HepG2 (cell line): Measurements from ENCODE around the gene NOS2. TPM values are rescaled to one million over a fixed set of nuclear protein-coding genes. Genes with fewer than 3 reads are reported as not detected.

Experiments
- ATAC-seq: fragments of 200-7000 bp; cut with Tn5 transposase; 3 replicates; pipeline ENCODE4 v1.9.1; 2020; ENCODE audit warnings: mild to moderate bottlenecking, moderate library complexity
- BruUV-seq: library from RNA; stranded (reverse); fragments of 400-500 nt; replicated peaks from 2 replicates; lab custom pipeline; 2021; lab: Mats Ljungman, UMichigan
- CTCF ChIA-PET: fragments of 300-600 bp; formaldehyde crosslinking; extraction: SDS; loops from one replicate; lab custom pipeline; 2021; ENCODE audit warnings: low total read pairs, inconsistent platforms, low intra/inter-chr PET ratio; lab: Yijun Ruan, JAX
- POLR2A ChIA-PET: fragments of 350-600 bp; sonication (Branson Sonifier 250); formaldehyde crosslinking; loops from one replicate; lab custom pipeline; 2020; ENCODE audit warnings: antibody characterized with exemption, inconsistent platforms; lab: Yijun Ruan, JAX
- DNase-seq: peaks from one replicate; pipeline ENCODE4 v3.0.0-alpha.2; 2015; ENCODE audit warnings: low spot score
- FAIRE-seq: peaks from 3 replicates; lab custom pipeline; 2011; peaks lifted over from hg19 to GRCh38; lab: Jason Lieb, UNC
- H2AFZ ChIP-seq: one replicate; pipeline ENCODE4 v1.6.1; 2011; ENCODE audit warnings: low read length, inconsistent platforms
- H3K27ac ChIP-seq: fragments of 300-600 bp; 3 replicates; pipeline ENCODE4 v1.8.0; 2011; ENCODE audit warnings: mixed run types, mild to moderate bottlenecking, mixed read lengths, low read length, inconsistent platforms; ENCODE audit not compliant: insufficient read depth; ENCODE audit errors: extremely low read length
- H3K27me3 ChIP-seq, 2 experiments: fragments of 200-600 bp in 1 of 2; 2 replicates in 1 of 2; 3 replicates in 1 of 2; pipeline versions ENCODE4 v1.6.0 to v1.8.0; 2011; ENCODE audit warnings: low read length in 2 of 2, mild to moderate bottlenecking in 2 of 2, moderate library complexity in 2 of 2, inconsistent platforms in 1 of 2; ENCODE audit not compliant: insufficient read depth in 2 of 2, control insufficient read depth in 1 of 2
- H3K36me3 ChIP-seq, 2 experiments: fragments of 200-600 bp in 1 of 2; replicated peaks in 1 of 2; 2 replicates in 1 of 2; 3 replicates in 1 of 2; pipeline versions ENCODE4 v1.5.1 to v1.8.0; 2011; ENCODE audit warnings: low read length in 2 of 2, inconsistent platforms in 1 of 2; ENCODE audit not compliant: insufficient read depth in 2 of 2, control insufficient read depth in 1 of 2
- H3K4me1 ChIP-seq: 2 replicates; pipeline ENCODE4 v1.5.1; 2012; ENCODE audit warnings: low read length, inconsistent platforms; ENCODE audit not compliant: insufficient read depth
- H3K4me2 ChIP-seq: 2 replicates; pipeline ENCODE4 v1.6.0; 2011; ENCODE audit warnings: low read depth, low read length, inconsistent platforms
- H3K4me3 ChIP-seq, 3 experiments: fragments of 200-600 bp in 1 of 3; sonication (generic), shearing (Covaris generic) in 1 of 3; replicated peaks in 1 of 3; 2 replicates each; pipeline ENCODE4 v1.5.1; 2011 to 2016; ENCODE audit warnings: low read length in 3 of 3, inconsistent platforms in 2 of 3, low read depth in 2 of 3, mild to moderate bottlenecking in 2 of 3, control low read depth in 1 of 3, mixed read lengths in 1 of 3; ENCODE audit not compliant: insufficient read depth in 1 of 3
- H3K79me2 ChIP-seq: one replicate; pipeline ENCODE4 v1.6.1; 2011; ENCODE audit warnings: low read length, inconsistent platforms; ENCODE audit not compliant: insufficient read depth
- H3K9ac ChIP-seq: 2 replicates; pipeline ENCODE4 v1.6.0; 2011; ENCODE audit warnings: mild to moderate bottlenecking, low read depth, low read length, inconsistent platforms; ENCODE audit not compliant: insufficient read depth
- H3K9me3 ChIP-seq: 2 replicates; pipeline ENCODE4 v1.5.1; 2012; ENCODE audit warnings: mild to moderate bottlenecking, low read length
- H4K20me1 ChIP-seq: 2 replicates; pipeline ENCODE4 v1.6.0; 2011; ENCODE audit warnings: inconsistent platforms, mild to moderate bottlenecking, low read length, moderate library complexity; ENCODE audit not compliant: insufficient read depth
- ARNTL ChIP-seq: sonication (generic); formaldehyde crosslinking; IDR thresholded peaks from 2 replicates; pipeline ENCODE4 v1.4.0; 2020; ENCODE audit warnings: mild to moderate bottlenecking, missing genetic modification reagents
- CAMTA2 ChIP-seq: sonication (generic); formaldehyde crosslinking; IDR thresholded peaks from 2 replicates; pipeline ENCODE4 v1.4.0; 2020; ENCODE audit warnings: mild to moderate bottlenecking, missing genetic modification reagents, borderline replicate concordance
- EHMT2 ChIP-seq: fragments of 200-600 bp; sonication (generic); IDR thresholded peaks from 2 replicates; pipeline ENCODE4 v1.7.0; 2017; ENCODE audit warnings: antibody characterized with exemption, low read depth, low read length, borderline replicate concordance
- NFKB2 ChIP-seq: sonication (generic); formaldehyde crosslinking; IDR thresholded peaks from 2 replicates; pipeline ENCODE4 v1.4.0; 2020; ENCODE audit warnings: missing genetic modification reagents, borderline replicate concordance
- SMAD3 ChIP-seq: sonication (generic); formaldehyde crosslinking; IDR thresholded peaks from 2 replicates; pipeline ENCODE4 v1.4.0; 2020; ENCODE audit warnings: missing genetic modification reagents
- ZBTB38 ChIP-seq: sonication (generic); formaldehyde crosslinking; IDR thresholded peaks from 2 replicates; pipeline ENCODE4 v1.5.1; 2020; ENCODE audit warnings: mild to moderate bottlenecking, missing genetic modification reagents
- ZNF10 ChIP-seq: sonication (generic); formaldehyde crosslinking; IDR thresholded peaks from 2 replicates; pipeline ENCODE4 v1.4.0; 2020; ENCODE audit warnings: mild to moderate bottlenecking, low read depth, missing genetic modification reagents, borderline replicate concordance
- ZNF546 ChIP-seq: sonication (generic); formaldehyde crosslinking; conservative IDR thresholded peaks from 2 replicates; pipeline ENCODE4 v1.8.1; 2023; ENCODE audit warnings: mild to moderate bottlenecking, missing genetic modification reagents
- ZNF749 ChIP-seq: sonication (generic); formaldehyde crosslinking; IDR thresholded peaks from 2 replicates; pipeline ENCODE4 v1.8.0; 2022; ENCODE audit warnings: mild to moderate bottlenecking, missing genetic modification reagents, moderate library complexity, borderline replicate concordance
- WGBS: methylation state at CpG from one replicate; pipeline ENCODE4 v1.1.6; 2017; ENCODE audit warnings: low lambda C conversion rate; 5-methylcytosine and 5-hydroxymethylcytosine counted together
- in situ Hi-C: cut with HindIII; loops from 2 replicates; pipeline ENCODE4 v1.10.0; 2017; ENCODE audit warnings: low pct_unique_long_range_greater_than_20kb; ENCODE audit not compliant: extremely low pct_ligation_motif_present
- intact Hi-C: fragments of 100-400 bp; cut with micrococcal nuclease; formaldehyde crosslinking; loops from one replicate; pipeline ENCODE4 v1.10.0; 2022; ENCODE audit not compliant: unreplicated experiment
- polyA plus RNA-seq, 8 experiments: library from polyadenylated mRNA; depleted of rRNA in 3 of 8; stranded (reverse) in 7 of 8; unstranded in 1 of 8; fragments of >200 nt; fragmentation: Illumina TruSeq in 4 of 8; extraction: Trizol in 4 of 8; gene quantifications; 2 replicates each; pipeline versions ENCODE4 v1.2.1 to v1.2.3, GENCODE V29; 2011 to 2016; ENCODE audit warnings: low read depth in 4 of 8, missing spikeins in 1 of 8, mixed read lengths in 1 of 8; ENCODE audit not compliant: insufficient read depth in 1 of 8
- total RNA-seq, 5 experiments: library from RNA; depleted of rRNA; stranded (reverse); fragments of >200 nt; fragmentation: Illumina TruSeq; extraction: Trizol; gene quantifications; 2 replicates each; pipeline ENCODE4 v1.2.3, GENCODE V29; 2016; ENCODE audit warnings: low read depth in 1 of 5
- TF ChIP-seq, protein P1 (sequence below): sonication (generic); formaldehyde crosslinking; IDR thresholded peaks from 2 replicates; pipeline ENCODE4 v1.4.0; 2020; ENCODE audit warnings: missing genetic modification reagents, borderline replicate concordance
- TF ChIP-seq, protein P2 (sequence below): sonication (generic); formaldehyde crosslinking; IDR thresholded peaks from 2 replicates; pipeline ENCODE4 v1.5.0; 2020; ENCODE audit warnings: missing genetic modification reagents, mild to moderate bottlenecking, borderline replicate concordance
- TF ChIP-seq, protein P3 (sequence below): sonication (generic); formaldehyde crosslinking; IDR thresholded peaks from 2 replicates; pipeline ENCODE4 v1.4.0; 2020; ENCODE audit warnings: mild to moderate bottlenecking, missing genetic modification reagents
- TF ChIP-seq, protein P4 (sequence below): sonication (generic); formaldehyde crosslinking; IDR thresholded peaks from 2 replicates; pipeline ENCODE4 v1.4.0; 2020; ENCODE audit warnings: low read depth, missing genetic modification reagents

NOS2 gene
- total and polyA plus RNA-seq, 2 of the 13 experiments (the other 11 are each of a cell fraction or from before 2014, with no cell fraction given) = 0.02 TPM; not detected in 1

DNA sequence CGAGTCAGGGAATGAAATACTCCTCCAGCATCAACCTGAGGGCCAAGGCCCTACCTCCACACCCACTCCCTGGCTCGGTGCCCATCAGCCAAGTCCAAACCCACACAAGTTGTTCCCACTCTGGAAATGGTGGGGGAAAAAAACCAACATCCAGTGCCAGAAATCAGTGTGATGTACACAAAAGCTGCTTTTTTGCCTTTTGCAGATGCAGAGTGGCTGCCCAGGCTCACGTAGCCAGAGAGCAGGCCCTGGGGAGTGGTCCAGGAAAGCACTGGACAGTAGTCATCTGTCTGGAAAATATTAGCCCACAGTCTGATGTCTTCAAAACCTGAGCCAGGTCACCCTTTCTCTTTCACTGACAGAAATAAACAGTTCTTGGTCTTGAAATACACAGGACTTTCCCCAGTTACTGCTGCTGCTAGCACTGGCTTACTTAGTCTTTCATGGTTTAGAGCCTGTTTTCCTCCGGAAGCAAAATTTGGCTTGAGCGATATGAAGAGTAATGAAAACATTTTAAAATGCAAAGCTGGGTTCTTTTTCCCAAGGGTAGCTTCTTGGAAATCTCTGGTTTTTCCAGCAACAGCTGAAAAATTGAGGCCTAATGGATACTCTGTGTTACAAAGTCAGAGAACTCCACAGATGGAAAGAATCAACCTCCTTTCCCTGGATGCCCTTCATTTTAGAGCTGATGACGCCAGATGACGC lies 18.2 kb upstream of the NOS2 start:
- no peaks in the 10 kb centered on the region for H4K20me1 ChIP-seq
- H3K4me1 ChIP-seq = no peaks in the 10 kb centered on the region
- H3K4me2 ChIP-seq = no peak overlapping the region
- intact Hi-C loops = no loop called here
- H3K79me2 ChIP-seq = no peaks in the 10 kb centered on the region
- POLR2A ChIA-PET = no interaction called here
- no TSS peak for BruUV-seq
- no peak for DNase-seq
- H3K9me3 ChIP-seq = no peaks in the 10 kb centered on the region; the same call in 1 of the 2 replicates
- H2AFZ ChIP-seq = no peak overlapping the region
- no peak overlapping the region for H3K27ac ChIP-seq
- no peak for FAIRE-seq
- CTCF ChIA-PET = no interaction called here
- 27% methylated on average over 7 of the region's 7 CpGs for WGBS
- H3K4me3 ChIP-seq = no peak overlapping the region
- in situ Hi-C loops = no loop called here
- no peaks in the 10 kb centered on the region for H3K27me3 ChIP-seq
- H3K36me3 ChIP-seq = no peaks in the 10 kb centered on the region
- ATAC-seq = no peak
- H3K9ac ChIP-seq = no peak overlapping the region
- TF ChIP-seq, protein P1, sequence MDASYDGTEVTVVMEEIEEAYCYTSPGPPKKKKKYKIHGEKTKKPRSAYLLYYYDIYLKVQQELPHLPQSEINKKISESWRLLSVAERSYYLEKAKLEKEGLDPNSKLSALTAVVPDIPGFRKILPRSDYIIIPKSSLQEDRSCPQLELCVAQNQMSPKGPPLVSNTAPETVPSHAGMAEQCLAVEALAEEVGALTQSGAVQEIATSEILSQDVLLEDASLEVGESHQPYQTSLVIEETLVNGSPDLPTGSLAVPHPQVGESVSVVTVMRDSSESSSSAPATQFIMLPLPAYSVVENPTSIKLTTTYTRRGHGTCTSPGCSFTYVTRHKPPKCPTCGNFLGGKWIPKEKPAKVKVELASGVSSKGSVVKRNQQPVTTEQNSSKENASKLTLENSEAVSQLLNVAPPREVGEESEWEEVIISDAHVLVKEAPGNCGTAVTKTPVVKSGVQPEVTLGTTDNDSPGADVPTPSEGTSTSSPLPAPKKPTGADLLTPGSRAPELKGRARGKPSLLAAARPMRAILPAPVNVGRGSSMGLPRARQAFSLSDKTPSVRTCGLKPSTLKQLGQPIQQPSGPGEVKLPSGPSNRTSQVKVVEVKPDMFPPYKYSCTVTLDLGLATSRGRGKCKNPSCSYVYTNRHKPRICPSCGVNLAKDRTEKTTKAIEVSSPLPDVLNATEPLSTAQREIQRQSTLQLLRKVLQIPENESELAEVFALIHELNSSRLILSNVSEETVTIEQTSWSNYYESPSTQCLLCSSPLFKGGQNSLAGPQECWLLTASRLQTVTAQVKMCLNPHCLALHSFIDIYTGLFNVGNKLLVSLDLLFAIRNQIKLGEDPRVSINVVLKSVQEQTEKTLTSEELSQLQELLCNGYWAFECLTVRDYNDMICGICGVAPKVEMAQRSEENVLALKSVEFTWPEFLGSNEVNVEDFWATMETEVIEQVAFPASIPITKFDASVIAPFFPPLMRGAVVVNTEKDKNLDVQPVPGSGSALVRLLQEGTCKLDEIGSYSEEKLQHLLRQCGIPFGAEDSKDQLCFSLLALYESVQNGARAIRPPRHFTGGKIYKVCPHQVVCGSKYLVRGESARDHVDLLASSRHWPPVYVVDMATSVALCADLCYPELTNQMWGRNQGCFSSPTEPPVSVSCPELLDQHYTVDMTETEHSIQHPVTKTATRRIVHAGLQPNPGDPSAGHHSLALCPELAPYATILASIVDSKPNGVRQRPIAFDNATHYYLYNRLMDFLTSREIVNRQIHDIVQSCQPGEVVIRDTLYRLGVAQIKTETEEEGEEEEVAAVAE (CRISPR knock-in tag) = no peak
- TF ChIP-seq ZNF749 (CRISPR knock-in tag) (no peak), SMAD3 (CRISPR knock-in tag) (no peak), NFKB2 (CRISPR knock-in tag) (no peak), ZBTB38 (CRISPR knock-in tag) (no peak), CAMTA2 (no peak), ZNF546 (no peak), ARNTL (no peak), EHMT2 (no peak), ZNF10 (CRISPR knock-in tag) (no peak)
- TF ChIP-seq, protein P2, sequence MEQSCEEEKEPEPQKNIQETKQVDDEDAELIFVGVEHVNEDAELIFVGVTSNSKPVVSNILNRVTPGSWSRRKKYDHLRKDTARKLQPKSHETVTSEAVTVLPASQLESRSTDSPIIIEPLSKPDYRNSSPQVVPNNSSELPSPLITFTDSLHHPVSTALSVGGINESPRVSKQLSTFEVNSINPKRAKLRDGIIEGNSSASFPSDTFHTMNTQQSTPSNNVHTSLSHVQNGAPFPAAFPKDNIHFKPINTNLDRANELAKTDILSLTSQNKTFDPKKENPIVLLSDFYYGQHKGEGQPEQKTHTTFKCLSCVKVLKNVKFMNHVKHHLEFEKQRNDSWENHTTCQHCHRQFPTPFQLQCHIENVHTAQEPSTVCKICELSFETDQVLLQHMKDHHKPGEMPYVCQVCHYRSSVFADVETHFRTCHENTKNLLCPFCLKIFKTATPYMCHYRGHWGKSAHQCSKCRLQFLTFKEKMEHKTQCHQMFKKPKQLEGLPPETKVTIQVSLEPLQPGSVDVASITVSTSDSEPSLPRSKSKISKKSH (CRISPR knock-in tag) = no peak
- TF ChIP-seq, protein P3, sequence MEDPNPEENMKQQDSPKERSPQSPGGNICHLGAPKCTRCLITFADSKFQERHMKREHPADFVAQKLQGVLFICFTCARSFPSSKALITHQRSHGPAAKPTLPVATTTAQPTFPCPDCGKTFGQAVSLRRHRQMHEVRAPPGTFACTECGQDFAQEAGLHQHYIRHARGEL (CRISPR knock-in tag) = no peak
- TF ChIP-seq, protein P4, sequence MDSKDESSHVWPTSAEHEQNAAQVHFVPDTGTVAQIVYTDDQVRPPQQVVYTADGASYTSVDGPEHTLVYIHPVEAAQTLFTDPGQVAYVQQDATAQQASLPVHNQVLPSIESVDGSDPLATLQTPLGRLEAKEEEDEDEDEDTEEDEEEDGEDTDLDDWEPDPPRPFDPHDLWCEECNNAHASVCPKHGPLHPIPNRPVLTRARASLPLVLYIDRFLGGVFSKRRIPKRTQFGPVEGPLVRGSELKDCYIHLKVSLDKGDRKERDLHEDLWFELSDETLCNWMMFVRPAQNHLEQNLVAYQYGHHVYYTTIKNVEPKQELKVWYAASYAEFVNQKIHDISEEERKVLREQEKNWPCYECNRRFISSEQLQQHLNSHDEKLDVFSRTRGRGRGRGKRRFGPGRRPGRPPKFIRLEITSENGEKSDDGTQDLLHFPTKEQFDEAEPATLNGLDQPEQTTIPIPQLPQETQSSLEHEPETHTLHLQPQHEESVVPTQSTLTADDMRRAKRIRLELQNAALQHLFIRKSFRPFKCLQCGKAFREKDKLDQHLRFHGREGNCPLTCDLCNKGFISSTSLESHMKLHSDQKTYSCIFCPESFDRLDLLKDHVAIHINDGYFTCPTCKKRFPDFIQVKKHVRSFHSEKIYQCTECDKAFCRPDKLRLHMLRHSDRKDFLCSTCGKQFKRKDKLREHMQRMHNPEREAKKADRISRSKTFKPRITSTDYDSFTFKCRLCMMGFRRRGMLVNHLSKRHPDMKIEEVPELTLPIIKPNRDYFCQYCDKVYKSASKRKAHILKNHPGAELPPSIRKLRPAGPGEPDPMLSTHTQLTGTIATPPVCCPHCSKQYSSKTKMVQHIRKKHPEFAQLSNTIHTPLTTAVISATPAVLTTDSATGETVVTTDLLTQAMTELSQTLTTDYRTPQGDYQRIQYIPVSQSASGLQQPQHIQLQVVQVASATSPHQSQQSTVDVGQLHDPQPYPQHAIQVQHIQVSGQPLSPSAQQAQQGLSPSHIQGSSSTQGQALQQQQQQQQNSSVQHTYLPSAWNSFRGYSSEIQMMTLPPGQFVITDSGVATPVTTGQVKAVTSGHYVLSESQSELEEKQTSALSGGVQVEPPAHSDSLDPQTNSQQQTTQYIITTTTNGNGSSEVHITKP = no peak
